B cell (primary cell): Measurements from ENCODE around the gene CAMK4.

Source experiments
- CTCF ChIP-seq: fragments of 200-600 bp; IDR thresholded peaks from one replicate; pipeline ENCODE4 v1.8.0; 2022; ENCODE audit warnings: antibody characterized with exemption, mild to moderate bottlenecking
- EZH2 ChIP-seq: IDR thresholded peaks from 2 replicates; pipeline ENCODE4 v1.6.1; 2012; ENCODE audit warnings: borderline replicate concordance, low read depth, mild to moderate bottlenecking, moderate library complexity, low read length; ENCODE audit not compliant: insufficient read depth, poor library complexity, severe bottlenecking

GRCh38 chr5:111255169-111255568, 31.0 kb downstream of the CAMK4 start:
- no peak for TF ChIP-seq CTCF
- no peak for TF ChIP-seq EZH2
